HG02973 (cell line): ENCODE data around the gene ELAVL4.
"Not testable (repeated sequence)": the region's sequence is repeated elsewhere in the genome, so short reads cannot be mapped to it uniquely, and the experiment has no call there.

ENCODE experiments used
- ATAC-seq: cut with Tn5 transposase; IDR thresholded peaks from one replicate; pipeline ENCODE4 v1.9.1; 2021; ENCODE audit warnings: moderate library complexity; ENCODE audit not compliant: unreplicated experiment

ELAVL4 gene

DNA sequence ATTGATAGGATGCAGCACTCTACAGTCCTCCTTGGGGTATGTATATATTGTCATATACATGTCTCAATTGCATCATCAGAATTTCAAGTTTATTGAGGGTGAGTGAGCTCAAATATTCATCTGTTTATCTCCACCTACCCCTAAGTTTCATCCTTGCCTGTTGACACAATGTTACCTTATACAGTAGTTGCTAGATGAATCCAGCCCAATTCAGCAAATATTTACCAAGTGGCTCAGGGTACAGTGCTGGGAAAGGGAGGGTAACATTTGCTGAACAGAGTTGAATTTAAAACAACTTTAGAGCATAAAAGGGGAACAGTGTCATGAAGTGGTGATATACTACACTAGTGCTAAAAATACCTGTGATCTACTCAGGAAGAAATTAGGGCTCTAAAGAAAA is 14.4 kb downstream of the ELAVL4 start:
- ATAC-seq: no peak

DNA sequence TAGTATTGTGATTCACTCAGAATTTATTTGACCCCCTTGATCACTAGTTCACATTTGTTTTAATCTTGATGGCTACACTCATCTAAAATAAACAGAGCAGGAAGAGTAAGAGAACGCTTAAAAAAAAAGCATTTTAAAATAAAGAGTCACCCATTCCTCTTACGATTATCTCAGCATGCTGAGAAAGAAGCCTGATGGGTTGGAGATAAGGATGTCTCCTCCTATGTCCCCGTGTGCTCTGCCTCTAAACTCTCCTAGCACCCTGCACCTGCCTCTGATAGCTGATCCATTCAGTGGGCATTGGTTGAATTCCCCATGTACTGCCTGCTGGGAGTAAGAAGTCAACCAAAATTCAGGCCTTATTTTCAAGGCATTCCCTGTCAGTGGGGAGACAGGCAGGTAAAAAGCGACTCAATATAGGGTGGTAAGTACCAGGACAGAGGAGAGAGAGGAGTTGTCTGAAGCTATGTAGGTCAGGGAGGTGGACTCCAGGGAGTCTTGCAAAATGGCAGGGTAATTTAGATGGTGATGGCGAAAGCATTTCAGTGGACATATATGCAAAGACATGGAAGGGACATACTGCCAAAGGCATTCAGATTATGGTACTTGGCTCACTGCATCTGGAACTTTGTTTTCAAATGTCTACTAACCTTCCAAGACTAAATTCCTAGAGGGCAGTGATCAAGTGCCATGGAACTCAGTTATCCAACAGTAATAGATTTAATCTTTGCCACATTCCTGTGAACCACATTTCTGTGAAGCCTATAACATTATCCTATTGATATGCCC is 18.4 kb downstream of the ELAVL4 start:
- no peak for ATAC-seq

DNA sequence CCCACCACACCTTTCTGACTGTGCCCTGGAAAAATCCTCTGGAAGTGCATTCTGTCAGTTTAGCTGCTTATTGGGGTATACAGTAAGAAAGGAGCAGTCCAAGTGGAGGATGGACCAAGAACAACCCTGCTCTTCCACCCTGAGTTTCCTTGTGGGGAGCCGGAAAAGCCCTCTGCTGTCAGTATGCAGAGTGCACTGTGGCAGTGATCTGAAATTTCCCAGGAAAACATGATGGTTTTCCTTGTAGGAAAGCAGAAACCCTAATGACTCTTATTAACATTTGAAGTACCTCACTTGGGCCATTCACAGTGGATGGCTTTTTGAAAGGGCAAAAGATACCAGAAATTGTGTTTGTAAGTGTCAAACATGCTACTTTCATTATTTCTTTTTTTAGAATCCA is 20.5 kb downstream of the ELAVL4 start:
- no peak for ATAC-seq

DNA sequence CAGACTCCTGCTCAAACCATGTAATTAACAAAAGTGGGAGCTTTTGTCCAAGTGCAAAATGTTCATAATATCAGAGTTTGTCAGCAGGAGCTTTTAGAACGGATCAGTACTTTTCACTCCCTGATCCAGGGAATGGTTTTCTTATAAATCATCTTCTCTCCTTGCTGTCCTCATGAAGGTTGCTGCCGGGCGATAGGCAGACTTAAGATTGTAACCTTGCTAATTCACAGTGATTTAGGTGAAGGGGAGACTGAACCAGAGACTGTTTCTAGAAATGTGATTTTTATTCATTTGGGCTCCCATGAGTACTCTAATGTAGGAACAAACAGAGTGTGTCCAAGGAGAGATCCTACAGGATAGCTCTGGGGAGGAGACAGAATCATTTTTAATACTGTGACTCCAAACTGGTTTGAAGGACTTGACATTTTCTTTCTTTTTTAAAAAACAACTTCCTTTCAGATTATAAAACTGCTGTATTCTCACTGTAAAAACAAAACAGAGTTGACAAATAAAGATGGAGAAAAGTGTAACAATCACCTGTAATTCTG is 23.7 kb downstream of the ELAVL4 start:
- no peak for ATAC-seq

DNA sequence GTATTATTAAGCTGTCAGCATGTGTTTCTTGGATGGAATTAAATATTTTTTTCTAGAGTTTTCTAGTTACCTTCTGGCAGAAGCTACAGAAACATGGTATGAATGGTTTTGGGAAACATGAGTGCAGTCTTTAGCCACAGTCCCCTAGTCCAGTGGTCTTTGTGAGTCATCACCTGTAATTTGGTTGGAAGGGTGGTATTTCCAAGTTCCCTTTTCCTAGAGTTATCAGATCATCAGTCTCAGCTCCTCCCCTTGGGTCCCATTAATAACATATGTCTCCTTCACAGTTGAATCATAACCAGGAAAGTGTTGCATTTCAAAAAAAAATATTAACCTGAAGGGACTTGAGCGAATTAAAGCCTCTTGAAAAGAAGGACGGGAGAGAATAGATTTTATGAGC is 27.0 kb downstream of the ELAVL4 start:
- no peak for ATAC-seq

DNA sequence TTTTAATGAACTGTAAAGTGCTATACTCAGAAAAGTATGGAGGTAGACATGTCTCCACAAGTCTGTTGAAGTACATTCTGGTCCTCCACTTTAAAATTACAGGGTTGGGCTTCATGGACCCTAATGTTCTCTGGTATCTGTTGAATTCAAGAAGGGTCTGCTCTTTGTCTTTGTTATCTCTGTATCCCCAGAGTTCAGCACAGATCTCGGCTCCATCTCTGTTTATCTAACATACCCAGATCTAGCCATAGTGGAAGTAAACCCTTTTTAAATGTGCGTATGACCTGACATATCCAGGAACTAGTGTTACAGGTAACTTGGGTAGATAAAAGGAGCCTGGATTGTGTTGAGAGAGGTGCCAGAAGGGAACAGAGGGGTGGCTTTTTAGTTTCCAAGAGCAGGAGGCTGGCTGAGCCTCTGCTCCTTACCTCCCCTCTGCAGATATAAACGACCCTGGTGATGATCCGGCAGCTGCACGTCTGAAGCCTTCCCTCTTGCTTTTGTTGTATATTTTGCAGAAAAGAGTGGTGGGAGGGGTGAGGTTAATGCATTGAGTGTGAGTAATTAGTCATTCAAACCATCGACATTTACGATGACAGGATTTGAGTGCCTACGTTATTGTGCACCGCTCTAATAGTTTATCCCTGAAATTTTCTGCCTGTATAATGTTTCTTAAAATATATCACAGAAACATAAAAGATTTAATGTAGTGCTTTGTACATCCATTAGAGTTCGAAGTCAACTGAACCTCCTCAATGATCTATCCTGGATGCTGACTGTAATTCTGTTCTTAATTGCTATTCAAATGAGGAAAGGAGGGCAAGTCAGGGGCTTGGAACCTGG is 30.8 kb downstream of the ELAVL4 start:
- no peak for ATAC-seq

DNA sequence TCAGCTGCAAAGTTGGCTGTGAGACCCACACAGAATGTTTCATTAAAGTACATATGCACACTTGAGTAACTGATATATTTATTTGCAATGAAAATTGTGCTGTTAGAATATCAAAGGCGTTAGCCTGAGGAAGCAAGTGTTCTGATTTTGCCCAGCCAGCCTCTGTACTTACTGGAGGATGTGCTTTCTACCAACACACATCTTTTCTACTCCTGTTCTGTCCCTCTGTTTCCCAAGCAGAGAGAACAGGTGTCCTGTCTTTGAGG is 31.4 kb downstream of the ELAVL4 start:
- ATAC-seq: no peak

DNA sequence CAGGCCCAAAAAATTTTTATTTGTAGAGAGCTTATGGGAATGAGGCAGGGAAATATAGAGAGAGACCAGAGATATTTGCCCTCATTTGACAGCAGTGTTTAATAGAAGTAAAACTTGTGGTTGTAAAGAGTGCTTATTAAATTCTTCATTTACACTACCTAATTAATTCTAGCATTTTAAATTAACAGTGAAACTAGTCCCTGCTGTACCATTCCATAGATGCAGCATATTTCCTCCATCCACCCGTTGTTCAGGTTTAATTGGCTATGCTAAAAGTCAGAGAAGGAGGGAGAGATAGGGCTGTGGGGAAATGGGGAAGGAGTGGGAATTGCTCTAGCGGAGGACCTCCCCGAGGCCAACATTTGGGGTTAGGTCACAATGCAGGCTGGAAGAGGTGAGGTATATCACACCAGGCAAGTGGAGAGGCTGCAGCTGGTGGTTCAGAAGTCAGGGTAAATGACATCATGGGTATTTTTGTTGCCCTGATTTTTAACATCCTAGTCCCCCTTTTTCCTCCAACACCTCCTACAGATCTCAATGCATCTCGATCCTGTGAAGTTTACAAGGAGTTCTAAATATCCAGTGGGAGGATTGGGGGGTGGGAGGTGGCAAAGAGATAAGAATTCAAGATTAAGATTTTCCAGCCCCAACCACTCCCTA is 38.6 kb downstream of the ELAVL4 start:
- no peak for ATAC-seq

DNA sequence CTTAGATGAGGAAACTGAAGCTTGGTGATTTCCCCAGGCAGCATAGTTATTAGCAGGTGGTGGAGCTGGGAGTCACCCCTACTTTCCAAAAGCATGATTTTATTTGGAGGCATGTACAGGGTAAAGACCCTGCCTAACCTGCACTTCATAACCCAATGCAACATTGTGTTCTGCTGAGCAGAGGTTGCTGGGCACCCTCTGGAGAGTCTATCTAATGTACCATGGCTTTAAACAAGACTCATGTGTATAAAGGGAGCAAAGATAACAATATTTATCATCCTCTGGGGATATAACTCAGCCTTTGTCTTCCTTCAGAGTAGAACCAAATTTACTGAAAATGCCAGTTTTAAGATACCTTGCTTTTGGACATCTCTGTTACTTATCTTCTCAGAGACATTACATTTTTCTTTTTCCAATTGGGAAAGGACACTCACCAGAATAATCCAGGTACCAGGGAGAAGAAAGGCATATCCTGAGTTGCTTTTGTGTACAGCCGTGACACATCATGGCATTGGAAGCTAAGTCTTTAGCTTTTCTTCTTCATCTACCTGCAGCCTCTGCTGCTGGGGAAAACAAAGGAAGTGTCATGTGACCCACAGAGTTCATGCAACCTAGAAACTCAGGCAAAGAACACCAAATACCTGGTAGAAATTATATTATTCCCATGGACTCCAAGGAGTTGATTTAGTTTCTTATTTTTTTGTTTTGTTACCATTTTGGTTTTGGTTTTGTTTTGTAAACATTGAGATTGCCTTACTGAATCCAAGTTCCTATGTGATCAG is 39.6 kb downstream of the ELAVL4 start:
- no peak for ATAC-seq

DNA sequence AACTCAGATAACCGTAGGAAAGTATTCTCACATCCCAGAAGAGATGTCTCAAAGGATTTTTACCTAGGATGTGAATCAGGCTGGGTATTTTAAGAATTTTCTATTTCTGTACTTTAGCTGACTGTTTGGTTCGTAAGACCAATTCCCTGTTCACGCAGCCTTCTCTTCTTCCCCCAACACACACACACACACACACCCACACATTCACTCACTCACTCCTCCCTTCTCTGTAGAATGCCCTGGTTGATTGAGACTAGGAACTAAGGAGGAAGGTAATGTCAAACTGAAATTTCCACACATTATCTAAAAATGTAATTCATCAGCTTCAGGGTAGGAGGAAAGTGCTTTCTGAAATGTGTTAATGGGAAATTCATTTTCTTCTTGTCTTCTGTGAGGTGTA is 43.5 kb downstream of the ELAVL4 start:
- no peak for ATAC-seq

DNA sequence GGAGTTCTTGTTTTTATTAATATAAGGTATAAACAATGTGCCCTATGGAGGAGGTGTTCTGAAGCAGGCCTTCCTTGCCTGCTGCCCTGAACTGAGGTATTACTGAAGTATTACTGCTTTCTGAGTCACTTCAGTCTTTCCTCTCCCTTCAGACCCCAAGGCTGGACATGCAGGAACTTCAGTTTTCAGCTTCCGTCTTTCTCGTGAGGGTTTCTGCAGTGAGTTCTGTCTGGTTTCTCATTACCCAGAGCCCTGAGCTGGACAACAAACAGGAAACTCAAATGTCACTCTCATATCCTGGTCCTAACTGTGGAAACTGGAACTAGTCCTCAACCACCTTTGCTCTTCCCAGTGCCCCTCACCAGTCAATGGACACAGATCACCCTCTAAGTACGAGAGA is 46.8 kb downstream of the ELAVL4 start:
- ATAC-seq: no peak

DNA sequence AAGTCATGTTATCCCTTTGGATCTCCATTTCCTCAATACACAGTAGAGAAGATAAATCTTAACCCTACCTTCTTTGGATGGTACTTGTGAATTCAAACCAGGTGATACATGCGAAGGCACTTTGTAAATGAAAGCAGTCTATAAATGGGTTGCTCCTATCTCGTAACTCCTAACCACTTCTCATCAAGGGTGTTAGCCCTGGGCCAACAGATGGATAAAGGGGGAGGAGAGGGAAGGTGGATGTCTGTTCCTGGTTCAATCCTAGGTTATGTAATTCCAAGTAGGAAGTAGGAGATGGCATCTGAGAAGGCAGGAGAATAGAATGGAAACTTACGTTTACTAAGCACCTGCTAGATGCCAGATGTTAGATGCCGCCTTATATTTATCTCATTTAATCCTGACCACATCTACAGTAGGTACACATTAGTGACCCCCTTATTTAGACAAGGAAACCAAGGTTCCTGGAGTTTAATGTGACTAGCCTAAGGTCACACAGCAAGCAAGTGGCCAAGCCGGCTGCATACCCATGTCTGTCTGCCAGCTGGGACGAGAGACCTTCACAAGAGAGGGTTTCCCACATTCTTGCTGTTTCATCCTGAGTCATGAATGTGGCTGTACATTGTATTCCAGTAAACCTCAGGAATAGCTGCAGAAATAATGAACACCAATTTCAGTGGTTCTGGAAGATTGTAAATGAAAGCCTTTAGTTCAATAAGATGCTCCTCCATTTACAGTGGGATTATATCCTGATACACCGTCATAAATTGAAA is 47.7 kb downstream of the ELAVL4 start:
- ATAC-seq: no peak

DNA sequence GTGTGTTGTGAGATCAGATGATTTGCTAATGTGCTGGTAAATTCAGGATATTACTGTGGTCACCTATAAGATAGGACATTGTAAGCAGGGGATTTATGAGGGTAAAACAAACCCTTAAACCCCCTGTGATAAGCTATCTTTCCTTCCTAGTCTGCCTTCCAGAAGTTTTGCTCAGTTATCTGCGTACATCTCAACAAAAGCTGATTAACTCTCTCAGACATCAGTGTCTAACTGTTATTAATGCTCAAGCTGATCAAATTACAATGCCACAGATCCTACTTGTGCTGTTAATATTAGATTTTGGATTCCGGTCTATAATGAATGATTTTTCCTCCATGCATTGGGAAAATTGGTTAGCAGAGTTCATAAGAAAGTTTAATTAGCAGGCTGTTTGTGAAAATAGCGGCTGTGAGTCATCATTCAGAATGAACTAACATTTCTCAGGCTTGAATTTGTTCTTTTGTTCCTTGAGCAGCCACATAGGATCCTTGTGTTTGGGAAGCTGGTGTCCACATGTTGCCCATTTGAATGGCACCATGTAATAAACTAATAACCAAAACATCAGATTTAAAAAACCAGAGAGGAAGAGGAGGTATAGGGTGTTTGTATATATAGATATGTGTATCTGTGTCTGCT is 48.7 kb downstream of the ELAVL4 start:
- ATAC-seq: no peak

DNA sequence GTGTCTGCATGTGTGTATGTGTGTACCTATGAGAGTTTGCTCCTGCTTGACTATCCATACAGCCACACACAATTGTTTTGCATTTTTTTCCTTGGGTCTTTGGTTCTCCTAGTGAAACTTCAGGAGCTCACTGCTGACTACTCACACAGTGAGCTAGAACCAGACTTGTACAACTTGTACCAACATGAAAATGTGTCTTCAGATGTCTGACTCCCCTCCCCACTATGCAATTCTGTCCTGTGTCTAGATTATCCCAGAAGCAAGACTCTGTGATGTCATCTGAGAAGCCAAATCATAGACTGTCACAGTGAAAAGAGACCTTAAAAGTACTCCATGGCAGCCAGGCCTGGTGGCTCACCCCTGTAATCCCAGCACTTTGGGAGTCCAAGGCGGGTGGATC is 49.7 kb downstream of the ELAVL4 start:
- ATAC-seq: no peak

DNA sequence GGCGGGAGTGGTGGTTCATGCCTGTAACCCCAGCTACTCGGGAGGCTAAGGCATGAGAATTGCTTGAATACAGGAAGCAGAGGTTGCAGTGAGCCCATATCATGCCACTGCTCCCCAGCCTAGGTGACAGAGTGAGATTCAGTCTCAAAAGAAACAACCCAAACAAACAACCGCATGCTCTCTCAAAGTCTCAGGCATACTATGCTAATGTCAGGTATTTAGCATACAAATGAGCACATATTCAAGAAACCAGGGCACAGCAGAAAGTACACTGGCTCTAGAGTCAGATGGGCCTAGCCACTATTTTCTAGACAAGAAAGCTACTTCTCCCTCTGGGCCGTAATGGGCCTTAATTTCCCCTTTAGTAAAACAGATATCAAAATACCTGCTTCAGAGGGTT is 55.0 kb downstream of the ELAVL4 start:
- ATAC-seq: no peak

DNA sequence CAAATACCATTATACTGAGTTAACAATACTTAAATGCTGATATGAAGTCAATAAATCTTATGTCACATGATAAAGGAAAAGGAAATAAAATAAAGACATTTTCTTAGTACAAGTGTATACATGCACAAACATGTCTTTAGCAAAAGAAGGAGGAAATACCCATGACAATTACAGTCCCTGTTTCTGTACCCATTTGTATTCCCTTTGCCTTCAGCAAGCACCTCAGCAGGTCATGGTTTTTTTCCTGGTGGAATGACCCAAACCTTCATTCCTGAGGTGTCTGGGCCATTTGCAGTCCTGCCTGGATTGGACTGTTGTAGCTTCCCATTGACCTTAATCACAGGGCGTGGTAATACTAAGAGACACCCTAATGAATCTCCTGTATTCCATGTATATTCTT is 57.6 kb downstream of the ELAVL4 start:
- ATAC-seq: not testable (repeated sequence)

DNA sequence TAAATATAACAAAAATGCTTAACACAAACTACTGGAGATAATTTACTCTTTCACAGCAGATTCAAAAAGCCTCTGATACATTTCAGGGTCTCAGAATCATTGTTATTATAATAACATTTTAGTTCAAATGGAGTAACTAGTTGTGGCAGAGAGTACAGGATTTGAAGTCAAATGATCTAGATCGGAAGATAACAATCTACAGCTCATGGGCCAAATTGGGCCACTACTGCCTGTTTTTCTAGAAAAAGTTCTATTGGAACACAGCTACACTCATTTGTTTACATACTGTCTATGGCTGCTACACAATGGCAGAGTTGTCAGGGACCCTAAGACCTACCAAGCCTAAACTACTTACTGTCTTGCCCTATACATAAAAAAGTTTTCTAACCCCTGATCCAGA is 63.6 kb downstream of the ELAVL4 start:
- no peak for ATAC-seq

DNA sequence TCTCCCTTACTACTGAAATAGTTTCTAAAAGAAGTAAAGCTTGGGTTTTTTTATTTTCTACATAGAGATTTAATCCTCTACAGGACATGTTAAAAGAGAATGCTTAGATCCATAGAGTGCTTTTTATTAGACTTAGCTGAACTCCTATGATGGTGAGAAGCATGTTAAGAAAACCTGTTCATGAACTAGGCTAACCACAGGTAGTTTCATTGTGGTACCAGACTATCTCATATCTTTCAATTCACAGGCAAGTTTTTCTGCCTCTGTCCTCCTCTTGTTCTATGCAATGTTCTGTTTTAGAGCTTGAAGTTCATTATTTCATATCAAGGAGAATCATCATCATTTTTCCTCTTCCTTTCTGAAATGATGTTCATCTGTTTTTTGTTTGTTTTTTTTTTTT is 65.4 kb downstream of the ELAVL4 start:
- no peak for ATAC-seq

DNA sequence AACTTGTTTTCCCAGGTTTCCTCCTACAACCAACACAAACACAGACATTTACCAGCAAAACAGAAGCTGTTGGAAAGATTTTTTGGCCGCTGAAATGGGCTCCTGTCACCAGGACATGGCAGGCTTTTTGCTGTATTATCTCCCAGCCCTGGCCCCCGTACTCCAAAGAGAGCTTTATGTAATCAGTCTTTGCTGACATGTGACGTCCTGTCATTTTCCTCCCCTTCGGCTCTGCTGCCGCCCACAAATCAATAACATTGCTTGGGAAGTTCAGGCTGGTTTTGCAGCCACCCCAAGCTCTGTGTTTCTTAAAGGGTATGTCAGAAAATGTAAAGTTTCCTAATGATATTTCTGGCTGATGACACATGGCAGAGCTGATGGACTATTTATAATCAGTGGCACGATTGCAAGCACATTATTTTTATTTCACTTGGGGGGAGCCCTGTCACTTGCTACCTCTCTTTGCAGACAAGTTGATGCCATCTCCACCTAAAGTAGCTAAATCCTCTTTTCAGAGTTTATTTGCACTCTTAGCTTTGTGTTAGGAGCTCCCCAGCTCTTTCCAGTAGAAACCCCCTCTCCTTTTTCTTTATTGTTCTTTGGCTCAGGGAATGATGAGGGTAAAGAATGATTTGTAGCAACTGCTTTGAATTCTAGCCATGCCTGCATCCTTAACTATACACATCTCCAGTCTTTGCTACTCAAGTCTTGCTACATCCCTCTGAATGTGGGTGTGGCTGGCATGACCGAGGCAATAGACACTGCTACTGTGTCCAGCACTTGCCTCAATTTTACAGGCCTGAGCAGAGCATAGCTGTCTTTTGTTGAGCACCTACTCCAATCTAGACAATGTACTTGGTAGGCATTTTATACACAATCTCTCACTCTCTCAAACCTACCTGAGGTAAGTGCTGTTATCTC is 67.3 kb downstream of the ELAVL4 start:
- ATAC-seq: no peak
